Subcutaneous adipose tissue (tissue), 4 donors: Measurements from ENCODE around the gene LPGAT1. TPM values are rescaled to one million over a fixed set of nuclear protein-coding genes. Genes with fewer than 3 reads are reported as not detected.

Source experiments
- CTCF ChIP-seq: fragments of 450-650 bp; IDR thresholded peaks from one replicate; pipeline ENCODE4 v1.5.1; 2016; ENCODE audit warnings: low read depth, mild to moderate bottlenecking, control low read depth, antibody characterized with exemption, moderate library complexity
- total RNA-seq, 4 donors: library from RNA; depleted of rRNA; stranded (reverse); fragments of >200 nt; gene quantifications; one replicate each; pipeline ENCODE4 v1.1.0, GENCODE V29; 2016

Gene LPGAT1
- total RNA-seq, 4 donors from 2014 or later, result 57.8 to 131 (median 73.7) TPM

DNA sequence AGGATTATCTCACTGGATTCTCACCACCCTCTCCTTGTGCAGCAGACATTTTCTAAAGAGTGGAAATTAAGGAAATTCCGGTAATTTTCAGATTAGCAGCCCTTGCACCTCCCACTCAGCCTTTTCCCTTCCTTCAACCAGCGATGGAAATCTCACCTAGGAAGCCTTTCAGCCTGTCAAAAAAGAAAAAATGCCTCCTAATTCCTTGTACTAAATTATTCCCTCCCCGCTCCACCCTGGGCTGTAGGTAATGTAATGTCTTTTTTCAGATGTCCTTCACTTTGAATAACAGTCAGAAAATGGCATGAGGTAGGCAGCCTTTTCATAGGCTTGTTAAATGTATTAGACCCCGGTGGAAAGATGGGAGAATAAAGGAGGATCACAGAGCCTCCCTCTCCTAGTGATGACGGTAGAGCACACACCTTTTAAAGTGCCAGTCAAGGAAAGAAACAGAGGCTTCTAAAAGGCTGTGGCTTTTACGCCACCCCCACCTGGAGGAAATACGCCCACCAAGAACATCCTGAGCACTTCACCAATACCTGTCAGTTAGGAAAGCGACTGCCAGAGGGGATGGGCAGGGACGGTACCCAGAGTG is 92.4 kb downstream of the LPGAT1 start:
- no peak for TF ChIP-seq CTCF

DNA sequence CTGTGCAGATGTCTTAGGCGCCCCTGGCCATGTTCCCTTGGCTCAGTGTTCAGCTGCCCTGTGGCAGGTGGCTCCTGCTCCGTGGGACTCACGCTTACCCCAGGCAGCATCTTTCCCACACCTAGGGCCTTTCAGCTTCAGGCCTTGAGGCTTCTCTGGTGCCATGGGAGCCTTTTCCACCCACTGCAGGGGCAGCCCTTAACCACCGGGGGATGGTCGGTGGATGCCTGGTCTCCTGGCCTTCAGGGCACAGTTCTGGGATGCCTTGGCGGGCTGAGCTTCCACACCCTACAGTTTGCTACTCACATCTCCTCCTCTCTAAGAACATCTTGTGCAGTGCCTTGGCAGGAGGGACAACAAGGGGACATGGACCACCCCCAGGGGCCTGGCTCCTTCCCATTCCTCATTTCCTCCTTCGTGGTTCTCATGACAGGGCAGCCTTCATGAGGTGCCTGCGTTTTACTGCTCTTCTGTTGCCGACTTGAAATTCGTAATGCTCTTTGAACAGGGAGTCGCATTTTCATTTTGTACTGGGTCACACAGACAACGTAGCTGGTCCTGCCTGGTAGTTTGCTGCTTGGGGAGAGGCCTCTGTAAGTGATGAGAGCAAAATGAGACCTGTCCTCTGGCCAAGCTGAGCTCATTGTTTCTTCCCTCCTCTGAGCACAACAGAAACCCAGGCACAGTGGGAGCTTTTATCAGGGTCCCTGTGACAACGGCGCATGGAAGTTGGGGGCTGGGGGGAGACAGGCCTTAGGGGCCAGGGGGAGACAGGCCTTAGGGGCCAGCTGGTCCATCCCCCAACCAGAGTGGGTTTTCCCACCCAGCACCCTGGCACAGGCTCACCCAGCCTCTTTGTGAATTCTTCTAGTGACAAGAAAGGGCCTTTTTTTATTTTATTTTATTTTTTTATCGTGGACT is 93.2 kb downstream of the LPGAT1 start:
- TF ChIP-seq CTCF, result no peak

DNA sequence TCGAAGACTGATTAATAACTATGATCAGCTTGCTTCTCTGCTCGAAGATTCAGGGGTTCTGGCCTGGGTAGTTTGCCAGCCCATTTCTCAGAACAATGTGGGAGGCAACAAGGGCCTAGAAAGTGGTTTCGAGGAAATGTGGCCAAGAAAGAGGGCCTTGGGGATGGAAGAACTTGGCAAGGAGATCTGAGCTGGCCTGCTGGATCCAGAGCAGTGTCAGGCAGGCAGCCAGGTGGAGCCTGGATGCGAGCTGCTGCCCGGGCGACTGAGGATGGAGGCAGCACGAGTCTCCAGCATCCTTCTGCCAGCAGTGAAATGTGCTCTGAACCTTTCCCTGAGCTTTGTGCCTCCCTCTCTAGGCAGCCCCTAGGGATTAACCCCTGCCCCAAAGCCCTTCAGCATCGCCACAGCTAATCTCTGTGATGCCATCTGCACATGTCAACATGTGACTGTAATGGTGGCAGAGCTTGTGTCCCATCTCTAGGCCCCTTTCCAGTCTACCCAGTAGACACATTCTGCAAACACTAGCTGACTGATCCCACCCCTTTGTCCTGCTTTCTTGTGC is 94.1 kb downstream of the LPGAT1 start:
- TF ChIP-seq CTCF, result no peak

DNA sequence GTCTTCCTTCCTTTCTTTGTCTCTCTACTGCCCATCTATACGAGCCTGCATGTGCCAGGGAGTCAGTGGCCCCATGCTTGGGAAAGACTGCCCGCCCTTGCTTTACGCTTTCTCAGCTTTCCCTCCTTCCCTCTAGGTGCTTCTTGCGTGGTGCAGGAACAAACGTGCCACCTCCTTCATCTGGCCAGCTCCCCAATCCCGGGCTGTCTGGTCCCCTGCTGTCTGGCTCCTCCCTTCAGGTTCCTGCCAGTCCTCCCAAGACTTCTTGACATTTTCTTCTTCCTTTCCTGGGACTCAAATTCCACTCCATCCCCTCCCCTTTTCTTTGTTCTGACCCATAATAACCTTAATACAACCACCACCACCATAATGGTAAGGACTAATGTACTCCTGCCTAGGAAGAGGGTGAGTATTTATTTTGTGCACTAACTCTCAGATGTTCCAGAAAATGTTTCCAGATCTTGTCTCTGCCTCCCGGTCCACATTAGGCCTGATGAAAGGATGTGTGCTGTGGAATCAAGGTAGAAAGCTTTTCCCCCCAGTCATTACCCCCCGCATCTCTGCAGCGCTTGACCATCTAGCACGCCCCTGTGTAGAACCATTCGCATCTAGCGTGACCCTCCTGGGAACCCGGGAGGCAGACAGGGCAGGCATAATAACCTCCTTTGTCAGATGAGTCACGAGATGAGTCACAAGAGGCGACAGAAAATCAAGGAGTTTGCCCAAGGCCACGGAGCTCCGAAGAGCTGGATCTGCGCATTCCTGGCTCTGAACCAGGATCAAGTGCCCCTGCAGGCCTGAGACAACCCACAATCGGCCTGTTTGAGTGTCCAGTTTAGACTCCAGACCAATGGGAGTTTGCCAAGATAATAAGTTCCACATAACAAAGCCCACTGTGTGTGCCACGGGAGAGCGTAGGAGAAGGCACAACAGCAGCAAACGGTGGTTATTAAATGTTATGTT is 95.1 kb downstream of the LPGAT1 start:
- no peak for TF ChIP-seq CTCF

- no peak for TF ChIP-seq CTCF
Measured at GRCh38 chr1:211734791-211735190, 95.8 kb downstream of the LPGAT1 start.

DNA sequence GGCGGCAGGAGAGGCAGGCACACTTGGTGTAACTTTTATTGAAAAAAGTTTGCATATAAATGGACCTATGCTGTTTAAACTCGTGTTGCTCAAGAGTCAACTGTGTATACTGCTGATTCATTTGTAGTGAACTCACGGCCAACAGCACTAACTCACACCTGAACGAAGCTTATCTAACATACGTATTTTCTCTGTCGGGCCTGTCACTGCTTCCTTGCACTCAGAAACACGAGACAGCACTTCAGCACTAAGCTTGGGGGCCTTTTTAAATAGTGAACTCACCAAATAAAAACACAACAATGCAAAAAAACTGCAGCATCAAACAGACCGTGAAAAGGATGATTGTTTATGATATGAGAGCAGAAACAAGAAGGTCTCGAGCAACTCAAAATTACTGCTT is 96.2 kb downstream of the LPGAT1 start:
- no peak for TF ChIP-seq CTCF
